Activated gamma-delta T cell (primary cell): Measurements from ENCODE around the gene PROKR1.
"Not testable (repeated sequence)": the region's sequence is repeated elsewhere in the genome, so short reads cannot be mapped to it uniquely, and the experiment has no call there.

Source experiments
- DNase-seq: peaks from one replicate; lab custom pipeline; 2025; lab: John Stamatoyannopoulos, UW

The PROKR1 gene

GRCh38 chr2:68658266-68658665 is 14.9 kb downstream of the PROKR1 start:
- DNase-seq, result no peak

DNA sequence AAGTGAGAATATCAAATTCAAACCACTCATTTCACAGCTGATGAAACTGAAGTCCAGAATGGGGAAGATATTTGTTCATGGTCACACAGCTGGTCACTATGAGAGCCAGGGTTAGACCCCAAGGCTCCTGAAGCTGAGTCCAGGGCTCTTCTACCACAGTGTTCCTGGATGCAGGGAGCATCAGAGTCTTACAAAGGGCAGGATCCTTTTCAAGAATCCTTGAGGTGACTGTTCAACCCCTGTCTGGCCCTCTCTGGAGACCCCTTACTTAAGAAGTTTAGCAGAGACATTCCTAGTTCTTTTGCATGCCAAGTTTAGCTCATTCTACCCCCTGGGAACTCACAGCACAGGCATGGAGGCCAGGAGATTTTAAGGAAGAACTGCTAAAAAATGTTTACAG is 15.7 kb downstream of the PROKR1 start:
- no peak for DNase-seq

- no peak for DNase-seq
Measured at GRCh38 chr2:68660658-68661057, 17.3 kb downstream of the PROKR1 start.

DNA sequence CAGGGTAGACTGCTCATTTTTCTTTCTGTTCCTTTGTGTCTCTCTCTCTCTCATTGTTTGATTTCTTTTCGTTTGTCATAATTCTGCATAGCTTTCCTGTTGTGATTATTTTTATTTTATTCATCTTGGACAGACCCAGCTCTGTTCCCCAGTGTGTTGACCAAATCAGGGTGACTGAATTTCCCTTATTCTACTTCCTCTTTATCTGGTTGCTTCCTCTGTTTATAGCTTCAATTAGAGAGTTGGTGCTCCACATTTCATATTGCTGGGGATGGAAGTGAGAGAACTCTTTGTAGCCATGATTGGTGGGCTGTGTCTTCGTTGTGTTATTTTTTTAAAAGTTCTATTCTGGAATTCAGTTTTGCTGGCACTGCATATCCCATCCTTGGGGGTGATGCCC is 19.1 kb downstream of the PROKR1 start:
- no peak for DNase-seq

DNA sequence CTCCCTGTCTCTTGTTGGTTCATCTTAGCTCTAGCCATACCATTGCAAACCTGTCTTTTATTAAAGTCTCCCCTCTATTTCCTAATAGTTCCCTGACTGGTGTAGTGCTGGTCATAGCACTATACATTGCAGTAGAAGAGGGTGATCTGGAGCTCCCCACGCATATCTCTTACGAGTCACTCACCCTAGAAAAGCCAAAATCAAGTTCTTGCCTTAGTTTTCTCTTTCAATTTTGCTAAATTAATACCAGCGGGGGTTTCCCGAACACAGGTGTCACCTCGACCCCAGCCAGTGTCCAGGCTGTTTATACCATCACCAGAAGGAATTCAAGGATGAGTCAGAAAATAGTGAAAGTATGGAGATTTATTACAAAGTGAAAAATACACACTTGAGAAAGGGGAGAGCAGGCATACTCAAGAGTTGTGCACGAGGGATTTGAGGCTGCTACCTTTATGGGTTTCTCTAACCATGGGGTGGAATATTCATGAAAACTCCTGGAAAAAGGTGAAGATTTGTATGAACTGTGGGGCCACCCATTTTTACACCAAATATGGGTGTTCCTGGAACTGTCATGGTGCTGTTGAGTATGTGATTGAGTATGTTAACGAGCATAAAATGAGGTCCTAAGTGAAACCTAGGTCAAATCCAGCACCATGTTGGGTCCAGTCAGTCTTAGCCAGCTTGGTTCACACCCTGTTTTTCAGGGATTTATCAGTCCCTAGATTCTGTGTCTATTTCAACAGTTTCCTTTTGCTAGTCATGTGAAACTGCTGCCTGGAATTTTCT is 20.2 kb downstream of the PROKR1 start:
- DNase-seq, result no peak

DNA sequence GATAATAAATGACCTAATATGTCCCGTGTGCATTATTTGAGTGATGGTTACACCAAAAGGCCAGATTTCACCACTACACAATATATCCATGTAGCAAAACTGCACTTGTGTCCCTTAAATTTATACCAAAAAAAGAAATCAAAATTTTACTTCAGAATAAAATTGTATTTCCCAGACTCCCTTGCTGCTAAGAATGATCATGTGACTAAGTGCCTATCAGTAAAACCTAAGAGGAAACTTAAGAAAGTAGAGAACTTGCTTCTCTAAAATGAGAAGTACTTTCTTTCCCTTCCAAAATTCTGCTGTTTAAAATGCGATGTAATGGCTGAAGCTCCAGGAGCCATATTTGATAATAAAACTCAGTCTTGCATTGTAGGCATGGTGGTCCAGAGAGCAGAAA is 24.0 kb downstream of the PROKR1 start:
- DNase-seq, result no peak

- no peak for DNase-seq
Measured at GRCh38 chr2:68669651-68670050, 26.3 kb downstream of the PROKR1 start.

DNA sequence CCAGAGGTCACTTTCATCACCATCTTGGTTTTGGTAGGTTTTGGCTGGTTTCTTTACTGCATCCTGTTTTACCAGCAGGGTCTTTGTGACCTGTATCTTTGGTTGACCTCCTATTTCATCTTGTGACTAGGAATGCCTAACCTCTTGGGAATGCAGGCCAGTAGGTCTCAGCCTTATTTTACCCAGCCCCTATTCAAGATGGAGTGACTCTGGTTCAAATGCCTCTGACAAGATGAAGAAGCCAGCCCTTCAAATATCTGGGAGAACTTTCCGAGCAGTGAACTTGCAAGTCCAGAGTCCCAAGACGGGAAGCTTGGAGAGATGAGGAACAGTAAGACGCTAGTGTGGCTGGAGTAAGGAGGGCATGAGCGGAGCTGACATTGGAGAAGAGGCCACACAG is 28.6 kb downstream of the PROKR1 start:
- DNase-seq, result no peak

GRCh38 chr2:68673631-68674030 is 30.3 kb downstream of the PROKR1 start:
- no peak for DNase-seq

GRCh38 chr2:68675470-68675869 is 32.1 kb downstream of the PROKR1 start:
- DNase-seq, result no peak

- not testable (repeated sequence) for DNase-seq
Measured at GRCh38 chr2:68677837-68678236, 34.5 kb downstream of the PROKR1 start.

DNA sequence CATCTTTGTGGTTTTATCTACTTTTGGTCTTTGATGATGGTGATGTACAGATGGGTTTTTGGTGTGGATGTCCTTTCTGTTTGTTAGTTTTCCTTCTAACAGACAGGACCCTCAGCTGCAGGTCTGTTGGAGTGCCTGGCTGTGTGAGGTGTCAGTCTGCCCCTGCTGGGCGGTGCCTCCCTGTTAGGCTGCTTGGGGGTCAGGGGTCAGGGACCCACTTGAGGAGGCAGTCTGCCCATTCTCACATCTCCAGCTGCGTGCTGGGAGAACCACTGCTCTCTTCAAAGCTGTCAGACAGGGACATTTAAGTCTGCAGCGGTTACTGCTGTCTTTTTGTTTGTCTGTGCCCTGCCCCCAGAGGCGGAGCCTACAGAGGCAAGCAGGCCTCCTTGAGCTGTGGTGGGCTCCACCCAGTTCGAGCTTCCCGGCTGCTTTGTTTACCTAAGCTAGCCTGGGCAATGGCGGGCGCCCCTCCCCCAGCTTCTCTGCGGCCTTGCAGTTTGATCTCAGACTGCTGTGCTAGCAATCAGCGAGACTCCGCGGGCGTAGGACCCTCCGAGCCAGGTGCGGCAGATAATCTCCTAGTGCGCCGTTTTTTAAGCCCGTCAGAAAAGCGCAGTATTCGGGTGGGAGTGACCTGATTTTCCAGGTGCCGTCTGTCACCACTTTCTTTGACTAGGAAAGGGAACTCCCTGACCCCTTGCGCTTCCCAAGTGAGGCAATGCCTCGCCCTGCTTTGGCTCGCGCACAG is 36.0 kb downstream of the PROKR1 start:
- DNase-seq, result not testable (repeated sequence)

GRCh38 chr2:68679917-68680267 is 36.5 kb downstream of the PROKR1 start:
- DNase-seq, result not testable (repeated sequence)

- DNase-seq, result no peak
Measured at GRCh38 chr2:68684197-68684596, 40.8 kb downstream of the PROKR1 start.

- no peak for DNase-seq
Measured at GRCh38 chr2:68686178-68686577, 42.8 kb downstream of the PROKR1 start.

DNA sequence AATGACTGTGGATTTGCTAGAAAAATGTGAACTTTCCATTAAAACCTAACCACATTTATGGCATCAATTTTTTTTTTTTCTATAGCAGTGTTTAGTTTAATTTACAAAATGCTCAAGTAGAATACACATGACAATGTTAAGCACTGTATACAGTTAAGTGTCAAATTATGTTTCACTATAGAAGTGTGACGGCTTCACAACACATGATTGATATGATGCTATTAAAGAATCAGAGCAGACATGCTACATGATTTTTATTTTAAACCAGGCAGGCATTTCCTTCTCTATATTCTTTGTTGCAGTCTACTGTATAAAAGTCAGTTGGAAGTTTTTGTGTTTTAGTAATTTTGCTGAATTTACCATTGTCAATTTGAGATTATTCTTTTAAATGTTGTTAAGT is 43.6 kb downstream of the PROKR1 start:
- no peak for DNase-seq

GRCh38 chr2:68689553-68690537 is 46.5 kb downstream of the PROKR1 start:
- DNase-seq, result no peak

DNA sequence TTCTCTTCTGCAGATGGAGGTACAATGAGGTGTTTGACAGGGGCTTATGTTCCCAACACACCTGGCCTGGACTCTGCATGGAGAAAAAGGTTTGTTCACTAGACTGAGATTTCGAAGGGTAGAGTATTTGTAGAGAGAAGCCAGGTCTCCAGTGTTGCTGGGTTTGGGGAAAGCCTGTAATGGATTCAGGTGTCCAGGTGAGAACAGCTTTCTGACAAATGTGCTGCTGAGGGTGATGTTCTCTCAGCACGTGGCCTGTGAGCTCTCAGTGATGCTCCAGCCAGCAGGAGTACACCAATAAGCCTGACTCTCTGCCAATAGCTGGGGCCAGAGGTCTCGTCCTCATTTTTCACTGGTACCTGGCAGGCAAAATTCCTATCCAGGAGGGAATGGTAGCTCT is 47.5 kb downstream of the PROKR1 start:
- DNase-seq, result no peak

DNA sequence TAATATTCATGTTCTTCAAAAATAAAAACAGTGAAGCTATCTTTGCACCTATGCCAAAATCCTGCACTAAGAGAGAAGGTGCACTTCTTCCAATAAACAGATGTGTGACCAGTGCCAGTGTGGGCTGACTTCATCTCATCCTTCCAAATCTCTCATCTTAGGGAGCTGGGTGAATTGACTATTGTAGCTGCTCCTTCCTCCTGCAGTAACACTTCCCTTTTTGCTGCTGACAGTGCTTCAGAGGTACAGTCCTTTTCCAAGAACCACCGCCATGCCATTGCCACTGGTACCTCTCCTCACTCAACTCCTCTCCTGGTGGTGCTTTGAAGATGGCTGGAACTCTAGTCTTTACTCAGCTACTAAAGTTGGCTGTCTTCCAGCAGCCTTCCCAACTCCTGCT is 49.1 kb downstream of the PROKR1 start:
- DNase-seq, result no peak

GRCh38 chr2:68693951-68694350 is 50.6 kb downstream of the PROKR1 start:
- DNase-seq, result no peak

DNA sequence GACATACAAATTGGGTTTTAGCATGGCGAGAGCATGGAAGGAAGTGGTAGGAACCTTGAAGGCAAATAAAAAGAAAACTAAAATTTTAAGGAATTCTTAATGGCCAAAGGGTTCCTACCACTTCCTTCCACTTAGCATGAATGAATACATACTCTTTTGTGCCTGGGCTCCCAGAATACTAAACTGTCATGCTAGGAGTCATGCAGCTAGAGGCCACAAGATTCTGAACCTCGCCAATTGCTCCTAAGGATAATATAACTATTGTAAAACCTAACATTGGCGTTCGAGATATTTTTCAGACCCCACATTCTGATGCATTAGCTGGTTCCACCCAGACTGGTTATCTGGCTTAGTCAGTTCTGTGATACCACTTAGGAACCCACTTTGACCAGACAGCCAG is 52.6 kb downstream of the PROKR1 start:
- no peak for DNase-seq

- DNase-seq, result no peak
Measured at GRCh38 chr2:68696554-68696953, 53.2 kb downstream of the PROKR1 start.
